Fibroblast of the aortic adventitia (primary cell): ENCODE results near the gene GNPTG. TPM values are rescaled to one million over a fixed set of nuclear protein-coding genes. Genes with fewer than 3 reads are reported as not detected.

Experiments used
- DNase-seq: peaks from one replicate; pipeline ENCODE4 v3.0.0-alpha.2; 2010; ENCODE audit warnings: low read depth
- H3K4me3 ChIP-seq: 2 replicates; pipeline ENCODE4 v1.5.1; 2011; ENCODE audit warnings: low read depth, mild to moderate bottlenecking, control low read depth, low read length, moderate library complexity
- CTCF ChIP-seq: IDR thresholded peaks from 2 replicates; pipeline ENCODE4 v1.5.1; 2011; ENCODE audit warnings: mild to moderate bottlenecking, low read length, control low read depth, inconsistent platforms; ENCODE audit not compliant: insufficient read depth
- total RNA-seq: library from RNA; depleted of rRNA; stranded (reverse); fragments of >200 nt; gene quantifications from 2 replicates; pipeline ENCODE4 v1.2.3, GENCODE V29; 2012; ENCODE audit warnings: low replicate concordance

GNPTG gene
- total RNA-seq, 1 donor: 36.3 TPM

GRCh38 chr16:1347962-1348361 lies 3.8 kb upstream of the GNPTG start:
- H3K4me3 ChIP-seq: no peak overlapping the region
- DNase-seq: no peak
- TF ChIP-seq CTCF: no peak

GRCh38 chr16:1348441-1348840 lies 3.3 kb upstream of the GNPTG start:
- H3K4me3 ChIP-seq: no peak overlapping the region
- DNase-seq: no peak
- TF ChIP-seq CTCF: no peak

GRCh38 chr16:1348926-1349325 lies 2.8 kb upstream of the GNPTG start:
- H3K4me3 ChIP-seq: no peak overlapping the region
- TF ChIP-seq CTCF: no peak
- DNase-seq: no peak

- DNase-seq: no peak
- TF ChIP-seq CTCF: no peak
Observed at GRCh38 chr16:1349351-1349750, 2.4 kb upstream of the GNPTG start.

GRCh38 chr16:1349951-1350350 lies 1.8 kb upstream of the GNPTG start:
- no peak for DNase-seq
- H3K4me3 ChIP-seq: no peak overlapping the region
- TF ChIP-seq CTCF: no peak

More at GRCh38 chr16:1349351-1349750, 2.4 kb upstream of the GNPTG start:
- no peak overlapping the region for H3K4me3 ChIP-seq

GRCh38 chr16:1350691-1351090 lies 1.0 kb upstream of the GNPTG start:
- DNase-seq: no peak
- peak overlapping the region; percentile 95 for H3K4me3 ChIP-seq
- no peak for TF ChIP-seq CTCF

GRCh38 chr16:1351215-1351581 lies 533 bp upstream of the GNPTG start:
- TF ChIP-seq CTCF: no peak

More at GRCh38 chr16:1351215-1351581, 533 bp upstream of the GNPTG start:
- H3K4me3 ChIP-seq: peak overlapping the region; percentile 95
- DNase-seq: no peak
